GM13977 (cell line): ENCODE results near the gene NPHP4.
"Not testable (repeated sequence)": the region's sequence is repeated elsewhere in the genome, so short reads cannot be mapped to it uniquely, and the experiment has no call there.

Experiments
- DNase-seq: peaks from one replicate; pipeline ENCODE4 v3.0.0; 2012; ENCODE audit warnings: low spot score
- in situ Hi-C: fragments of 300-500 bp; cut with MboI; formaldehyde crosslinking; loops from one replicate; pipeline ENCODE4 v1.12.0; 2022; ENCODE audit warnings: low sequenced_read_pairs, low pct_unique_long_range_greater_than_20kb, mixed read lengths, inconsistent platforms; ENCODE audit not compliant: unreplicated experiment
- TF ChIP-seq, protein P1 (sequence below): IDR thresholded peaks from 2 replicates; pipeline ENCODE4 v1.5.1; 2012; ENCODE audit warnings: mild to moderate bottlenecking, control low read depth; ENCODE audit not compliant: insufficient read depth; ENCODE audit errors: extremely low read depth, missing control alignments

The NPHP4 gene

DNA sequence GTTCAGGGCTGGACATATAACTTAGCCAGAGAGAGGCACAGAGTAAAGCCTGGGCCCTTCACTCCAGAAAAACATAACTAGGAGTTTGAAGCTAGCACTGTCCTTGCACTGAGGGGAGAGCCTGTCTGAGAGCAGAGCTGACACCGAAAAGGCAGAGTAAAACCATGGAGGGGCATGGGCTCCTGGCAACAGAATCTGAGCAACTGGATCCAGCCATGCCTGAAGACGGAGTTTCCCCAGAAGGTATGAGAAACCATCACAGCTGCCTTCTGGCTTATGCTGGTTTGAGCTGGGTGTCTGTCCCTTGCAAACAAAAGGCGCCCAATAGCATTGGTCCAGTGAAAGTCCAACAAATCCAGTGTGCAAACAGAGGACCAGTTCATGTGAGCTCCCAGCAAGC lies 137.5 kb downstream of the NPHP4 start:
- in situ Hi-C loops: no loop called here
- no peak for DNase-seq
- TF ChIP-seq, protein P1, sequence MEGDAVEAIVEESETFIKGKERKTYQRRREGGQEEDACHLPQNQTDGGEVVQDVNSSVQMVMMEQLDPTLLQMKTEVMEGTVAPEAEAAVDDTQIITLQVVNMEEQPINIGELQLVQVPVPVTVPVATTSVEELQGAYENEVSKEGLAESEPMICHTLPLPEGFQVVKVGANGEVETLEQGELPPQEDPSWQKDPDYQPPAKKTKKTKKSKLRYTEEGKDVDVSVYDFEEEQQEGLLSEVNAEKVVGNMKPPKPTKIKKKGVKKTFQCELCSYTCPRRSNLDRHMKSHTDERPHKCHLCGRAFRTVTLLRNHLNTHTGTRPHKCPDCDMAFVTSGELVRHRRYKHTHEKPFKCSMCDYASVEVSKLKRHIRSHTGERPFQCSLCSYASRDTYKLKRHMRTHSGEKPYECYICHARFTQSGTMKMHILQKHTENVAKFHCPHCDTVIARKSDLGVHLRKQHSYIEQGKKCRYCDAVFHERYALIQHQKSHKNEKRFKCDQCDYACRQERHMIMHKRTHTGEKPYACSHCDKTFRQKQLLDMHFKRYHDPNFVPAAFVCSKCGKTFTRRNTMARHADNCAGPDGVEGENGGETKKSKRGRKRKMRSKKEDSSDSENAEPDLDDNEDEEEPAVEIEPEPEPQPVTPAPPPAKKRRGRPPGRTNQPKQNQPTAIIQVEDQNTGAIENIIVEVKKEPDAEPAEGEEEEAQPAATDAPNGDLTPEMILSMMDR: no peak

GRCh38 chr1:5853858-5854257 lies 138.4 kb downstream of the NPHP4 start:
- in situ Hi-C loops, DNase-seq: not testable (repeated sequence)

- in situ Hi-C loops: no loop called here
- TF ChIP-seq, protein P1: no peak
- DNase-seq: no peak
Observed at GRCh38 chr1:5850503-5850902, 141.7 kb downstream of the NPHP4 start.

DNA sequence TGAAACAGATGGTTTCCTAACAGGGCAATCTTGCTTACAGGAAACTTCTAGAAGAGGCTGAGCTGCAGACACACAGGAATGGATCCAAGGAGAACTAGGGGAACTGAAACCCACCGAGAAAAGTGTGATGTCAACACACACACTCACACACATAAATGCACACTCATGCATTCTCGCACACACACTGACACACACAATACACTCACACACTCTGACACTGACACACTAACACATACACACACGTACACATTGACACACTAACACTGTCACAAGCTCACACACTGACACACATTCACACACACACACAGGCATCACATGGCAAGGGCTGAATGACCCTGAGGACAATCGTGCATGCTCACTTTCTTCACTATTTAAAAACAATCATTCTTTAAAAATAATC lies 142.7 kb downstream of the NPHP4 start:
- in situ Hi-C loops: no loop called here
- DNase-seq: no peak
- TF ChIP-seq, protein P1: no peak

- TF ChIP-seq, protein P1: no peak
- peak; percentile 66 for DNase-seq
- in situ Hi-C loops: no loop called here
Observed at GRCh38 chr1:5847013-5847659, 145.1 kb downstream of the NPHP4 start.

GRCh38 chr1:5845376-5845775 lies 146.8 kb downstream of the NPHP4 start:
- TF ChIP-seq, protein P1: no peak
- no peak for DNase-seq
- in situ Hi-C loops: no loop called here

DNA sequence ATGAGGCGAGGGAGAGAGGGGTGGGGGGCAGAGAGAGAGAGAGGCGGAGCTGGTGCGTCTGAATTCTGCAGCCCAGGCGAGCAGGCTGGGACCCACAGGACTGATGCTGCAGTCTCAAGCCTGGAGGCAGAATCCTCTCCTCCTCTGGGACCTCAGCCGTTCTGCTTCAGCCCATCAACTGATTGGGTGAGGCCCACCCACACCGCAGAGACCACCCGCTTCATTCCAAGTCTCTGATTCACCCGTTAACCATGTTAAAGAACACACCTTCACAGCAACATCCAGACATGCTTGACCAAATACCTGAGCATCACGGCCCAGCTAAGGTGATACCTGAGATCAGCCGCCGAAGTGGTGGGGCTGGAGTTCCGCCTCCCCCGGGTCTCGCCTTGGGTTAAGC lies 147.8 kb downstream of the NPHP4 start:
- DNase-seq: no peak
- in situ Hi-C loops: no loop called here
- TF ChIP-seq, protein P1: no peak
